DND-41 (cell line): ENCODE measurements around the gene MICAL3.

Experiments used
- ATAC-seq: fragments of 200-7000 bp; cut with Tn5 transposase; 3 replicates; pipeline ENCODE4 v1.9.1; 2021; ENCODE audit warnings: low read depth; ENCODE audit not compliant: insufficient read depth
- DNase-seq: peaks from one replicate; pipeline ENCODE4 v3.0.0-alpha.2; 2020
- H2AFZ ChIP-seq: 2 replicates; pipeline ENCODE4 v1.6.0; 2012; ENCODE audit warnings: low read depth, low read length
- H3K27ac ChIP-seq: 2 replicates; pipeline ENCODE4 v1.5.1; 2012; ENCODE audit warnings: low read length, inconsistent platforms
- H3K27me3 ChIP-seq: fragments of 200-600 bp; sonication (generic); 2 replicates; pipeline ENCODE4 v1.6.0; 2012; ENCODE audit warnings: low read length, mild to moderate bottlenecking, inconsistent platforms; ENCODE audit not compliant: insufficient read depth, poor library complexity
- H3K36me3 ChIP-seq: 2 replicates; pipeline ENCODE4 v1.5.1; 2012; ENCODE audit warnings: low read length, inconsistent platforms; ENCODE audit not compliant: insufficient read depth
- H3K4me1 ChIP-seq: 2 replicates; pipeline ENCODE4 v1.5.1; 2012; ENCODE audit warnings: mild to moderate bottlenecking, low read length; ENCODE audit not compliant: insufficient read depth
- H3K4me2 ChIP-seq: 2 replicates; pipeline ENCODE4 v1.6.0; 2012; ENCODE audit warnings: mild to moderate bottlenecking, moderate library complexity, low read length, inconsistent platforms; ENCODE audit not compliant: insufficient read depth
- H3K4me3 ChIP-seq, 2 experiments: fragments of 200-600 bp in 1 of 2; shearing (Covaris generic) in 1 of 2; 2 replicates each; pipeline ENCODE4 v1.5.1; 2012 to 2016; ENCODE audit warnings: inconsistent platforms in 2 of 2, low read length in 2 of 2, mild to moderate bottlenecking in 2 of 2, low read depth in 1 of 2, moderate library complexity in 1 of 2
- H3K79me2 ChIP-seq: 2 replicates; pipeline ENCODE4 v1.6.0; 2012; ENCODE audit warnings: low read length, inconsistent platforms; ENCODE audit not compliant: insufficient read depth
- H3K9ac ChIP-seq: 2 replicates; pipeline ENCODE4 v1.6.0; 2012; ENCODE audit warnings: low read depth, mild to moderate bottlenecking, inconsistent platforms, low read length, moderate library complexity
- H3K9me3 ChIP-seq: 2 replicates; pipeline ENCODE4 v1.5.1; 2012; ENCODE audit warnings: low read length, moderate library complexity, mild to moderate bottlenecking, inconsistent platforms; ENCODE audit not compliant: insufficient read depth, severe bottlenecking
- H4K20me1 ChIP-seq: 2 replicates; pipeline ENCODE4 v1.6.0; 2012; ENCODE audit warnings: low read length; ENCODE audit not compliant: insufficient read depth
- CTCF ChIP-seq: IDR thresholded peaks from 2 replicates; pipeline ENCODE4 v1.5.1; 2012; ENCODE audit warnings: borderline replicate concordance, low read length, moderate library complexity, mild to moderate bottlenecking; ENCODE audit not compliant: poor library complexity, severe bottlenecking; ENCODE audit errors: extremely low read depth
- EZH2 ChIP-seq: IDR thresholded peaks from 3 replicates; pipeline ENCODE4 v1.6.1; 2012; ENCODE audit warnings: borderline replicate concordance, low read depth, mild to moderate bottlenecking, moderate library complexity, low read length, inconsistent platforms; ENCODE audit not compliant: severe bottlenecking

The MICAL3 gene

GRCh38 chr22:18070556-18071306 is 46.4 kb upstream of the MICAL3 start:
- no peak overlapping the region for H3K4me3 ChIP-seq
- no peak overlapping the region for H3K27ac ChIP-seq
- H2AFZ ChIP-seq, result no peak overlapping the region
- no peaks in the 10 kb centered on the region for H3K4me1 ChIP-seq
- no peaks in the 10 kb centered on the region for H3K9me3 ChIP-seq
- H3K27me3 ChIP-seq, result peaks cover 24% of the 10 kb centered on the region
- no peaks in the 10 kb centered on the region for H3K79me2 ChIP-seq
- no peak overlapping the region for H3K4me2 ChIP-seq
- DNase-seq (peak; percentile 21), ATAC-seq (no peak)
- no peaks in the 10 kb centered on the region for H3K36me3 ChIP-seq
- TF ChIP-seq CTCF (peak; percentile 53), EZH2 (no peak)
- H4K20me1 ChIP-seq, result no peaks in the 10 kb centered on the region
- H3K9ac ChIP-seq, result no peak overlapping the region

- ATAC-seq, result no peak
- H2AFZ ChIP-seq, result no peak overlapping the region
- H3K27ac ChIP-seq, result no peak overlapping the region
Measured at GRCh38 chr22:18070041-18070440, 45.7 kb upstream of the MICAL3 start.

GRCh38 chr22:18069041-18069440 is 44.7 kb upstream of the MICAL3 start:
- DNase-seq (no peak), ATAC-seq (no peak)
- Histone ChIP-seq H4K20me1 (no peaks in the 10 kb centered on the region), H3K27me3 (peaks cover 32% of the 10 kb centered on the region), H3K4me2 (no peak overlapping the region), H3K9me3 (no peaks in the 10 kb centered on the region), H3K27ac (no peak overlapping the region), H3K9ac (no peak overlapping the region), H3K79me2 (no peaks in the 10 kb centered on the region), H2AFZ (no peak overlapping the region), H3K4me1 (no peaks in the 10 kb centered on the region), H3K36me3 (no peaks in the 10 kb centered on the region), H3K4me3 (no peak overlapping the region)
- TF ChIP-seq CTCF (no peak), EZH2 (no peak)

More at GRCh38 chr22:18070041-18070440, 45.7 kb upstream of the MICAL3 start:
- no peak overlapping the region for H3K9ac ChIP-seq
- no peak for DNase-seq
- H3K4me1 ChIP-seq, result no peaks in the 10 kb centered on the region
- no peaks in the 10 kb centered on the region for H4K20me1 ChIP-seq
- H3K27me3 ChIP-seq, result peaks cover 30% of the 10 kb centered on the region
- no peaks in the 10 kb centered on the region for H3K9me3 ChIP-seq
- H3K36me3 ChIP-seq, result no peaks in the 10 kb centered on the region
- H3K4me3 ChIP-seq, result no peak overlapping the region
- TF ChIP-seq CTCF (no peak), EZH2 (no peak)
- H3K4me2 ChIP-seq, result no peak overlapping the region
- H3K79me2 ChIP-seq, result no peaks in the 10 kb centered on the region
